H9 (cell line): ENCODE data around the gene UNK. TPM values are rescaled to one million over a fixed set of nuclear protein-coding genes. Genes with fewer than 3 reads are reported as not detected.

Experiments
- DNase-seq: peaks from one replicate; pipeline ENCODE4 v3.0.0-alpha.2; 2017
- H2AFZ ChIP-seq: one replicate; pipeline ENCODE4 v1.6.1; 2013; ENCODE audit warnings: mild to moderate bottlenecking, low read length, control low read depth, moderate library complexity
- H2AK5ac ChIP-seq: 2 replicates; pipeline ENCODE4 v1.6.1; 2013; ENCODE audit warnings: low read length, control low read depth, mixed read lengths; ENCODE audit not compliant: insufficient read length
- H2BK120ac ChIP-seq: one replicate; pipeline ENCODE4 v1.6.1; 2013; ENCODE audit warnings: low read depth, mild to moderate bottlenecking, low read length, control low read depth, inconsistent platforms; ENCODE audit not compliant: poor library complexity, severe bottlenecking
- H2BK12ac ChIP-seq: 2 replicates; pipeline ENCODE4 v1.6.1; 2013; ENCODE audit warnings: low read length, control low read depth, mixed read lengths, low read depth; ENCODE audit not compliant: insufficient read length
- H2BK15ac ChIP-seq: 2 replicates; pipeline ENCODE4 v1.6.1; 2013; ENCODE audit warnings: low read depth, low read length, control low read depth
- H2BK20ac ChIP-seq: one replicate; pipeline ENCODE4 v1.6.1; 2013; ENCODE audit warnings: low read depth, mild to moderate bottlenecking, low read length, control low read depth, inconsistent platforms; ENCODE audit not compliant: poor library complexity, severe bottlenecking
- H2BK5ac ChIP-seq: 2 replicates; pipeline ENCODE4 v1.6.1; 2013; ENCODE audit warnings: low read length, control low read depth, mixed read lengths; ENCODE audit not compliant: insufficient read length
- H3K14ac ChIP-seq: 2 replicates; pipeline ENCODE4 v1.6.1; 2013; ENCODE audit warnings: low read length, control low read depth; ENCODE audit not compliant: insufficient read depth
- H3K18ac ChIP-seq: 2 replicates; pipeline ENCODE4 v1.6.1; 2013; ENCODE audit warnings: low read depth, mild to moderate bottlenecking, mixed read lengths, low read length, control low read depth; ENCODE audit not compliant: insufficient read length
- H3K23ac ChIP-seq: 2 replicates; pipeline ENCODE4 v1.6.1; 2013; ENCODE audit warnings: low read length, control low read depth, mixed read lengths, low read depth; ENCODE audit not compliant: insufficient read length
- H3K23me2 ChIP-seq: 2 replicates; pipeline ENCODE4 v1.6.1; 2013; ENCODE audit warnings: low read depth, mild to moderate bottlenecking, mixed read lengths, low read length, control low read depth; ENCODE audit not compliant: insufficient read length, poor library complexity, severe bottlenecking
- H3K27ac ChIP-seq: 2 replicates; pipeline ENCODE4 v1.5.1; 2013; ENCODE audit warnings: low read length, control low read depth, mixed read lengths, low read depth; ENCODE audit not compliant: insufficient read length
- H3K27me3 ChIP-seq: 2 replicates; pipeline ENCODE4 v1.6.1; 2013; ENCODE audit warnings: low read length, control low read depth, inconsistent platforms; ENCODE audit not compliant: insufficient read depth
- H3K4ac ChIP-seq: 2 replicates; pipeline ENCODE4 v1.6.1; 2013; ENCODE audit warnings: low read depth, mild to moderate bottlenecking, control low read depth, inconsistent platforms, low read length, moderate library complexity
- H3K4me1 ChIP-seq: 2 replicates; pipeline ENCODE4 v1.6.1; 2013; ENCODE audit warnings: low read length, control low read depth, inconsistent platforms; ENCODE audit not compliant: insufficient read depth
- H3K4me2 ChIP-seq: 2 replicates; pipeline ENCODE4 v1.6.1; 2013; ENCODE audit warnings: low read length, control low read depth, mixed read lengths; ENCODE audit not compliant: insufficient read length, insufficient read depth
- H3K56ac ChIP-seq: 2 replicates; pipeline ENCODE4 v1.6.1; 2013; ENCODE audit warnings: low read depth, mild to moderate bottlenecking, mixed read lengths, low read length, control low read depth; ENCODE audit not compliant: insufficient read length
- H3K79me1 ChIP-seq: 2 replicates; pipeline ENCODE4 v1.6.1; 2013; ENCODE audit warnings: low read depth, mild to moderate bottlenecking, moderate library complexity, low read length, control low read depth, inconsistent platforms; ENCODE audit not compliant: insufficient read depth, poor library complexity, severe bottlenecking
- H3K79me2 ChIP-seq: 2 replicates; pipeline ENCODE4 v1.6.1; 2013; ENCODE audit warnings: low read length, control low read depth, inconsistent platforms; ENCODE audit not compliant: insufficient read depth
- H3K9ac ChIP-seq: 2 replicates; pipeline ENCODE4 v1.6.1; 2013; ENCODE audit warnings: low read length, control low read depth, mixed read lengths; ENCODE audit not compliant: insufficient read length; ENCODE audit errors: extremely low read depth
- H3K9me3 ChIP-seq: one replicate; pipeline ENCODE4 v1.6.1; 2013; ENCODE audit warnings: low read depth, low read length, inconsistent platforms; ENCODE audit not compliant: control insufficient read depth
- H3T11ph ChIP-seq: one replicate; pipeline ENCODE4 v1.6.1; 2013; ENCODE audit warnings: mild to moderate bottlenecking, low read length, control low read depth, inconsistent platforms
- H4K20me1 ChIP-seq: one replicate; pipeline ENCODE4 v1.6.1; 2013; ENCODE audit not compliant: control insufficient read depth, insufficient read length, insufficient read depth
- H4K5ac ChIP-seq: 2 replicates; pipeline ENCODE4 v1.6.1; 2013; ENCODE audit warnings: low read depth, mild to moderate bottlenecking, mixed read lengths, low read length, control low read depth; ENCODE audit not compliant: insufficient read length
- H4K8ac ChIP-seq: replicated peaks from 2 replicates; pipeline ENCODE4 v1.6.1; 2013; ENCODE audit warnings: low read length, control low read depth, mixed read lengths, low read depth; ENCODE audit not compliant: insufficient read length
- H4K91ac ChIP-seq: 2 replicates; pipeline ENCODE4 v1.6.1; 2013; ENCODE audit warnings: low read depth, mild to moderate bottlenecking, moderate library complexity, mixed read lengths, low read length, control low read depth; ENCODE audit not compliant: insufficient read length
- H3K27ac Mint-ChIP-seq, 3 experiments: 2 replicates in 2 of 3; 3 replicates in 1 of 3; pipeline ENCODE4 v1.8.0; 2020 to 2021; ENCODE audit warnings: mixed read lengths in 3 of 3, mild to moderate bottlenecking in 1 of 3, moderate library complexity in 1 of 3
- H3K27me3 Mint-ChIP-seq: 2 replicates; pipeline ENCODE4 v1.8.0; 2021; ENCODE audit warnings: low read depth, mild to moderate bottlenecking, moderate library complexity, mixed read lengths
- H3K36me3 Mint-ChIP-seq, 3 experiments: 2 replicates in 2 of 3; 3 replicates in 1 of 3; pipeline ENCODE4 v1.8.0; 2020 to 2021; ENCODE audit warnings: low read depth in 3 of 3, mixed read lengths in 3 of 3; ENCODE audit not compliant: insufficient read depth in 1 of 3
- H3K4me1 Mint-ChIP-seq, 2 experiments: 2 replicates each; pipeline ENCODE4 v1.8.0; 2020; ENCODE audit warnings: mixed read lengths in 2 of 2
- H3K4me3 Mint-ChIP-seq, 2 experiments: 2 replicates in 1 of 2; 3 replicates in 1 of 2; pipeline ENCODE4 v1.8.0; 2020 to 2021; ENCODE audit warnings: mild to moderate bottlenecking in 2 of 2, mixed read lengths in 2 of 2, moderate library complexity in 1 of 2
- H3K9me3 Mint-ChIP-seq, 2 experiments: 2 replicates in 1 of 2; 3 replicates in 1 of 2; pipeline ENCODE4 v1.8.0; 2020; ENCODE audit warnings: mild to moderate bottlenecking in 2 of 2, mixed read lengths in 2 of 2, moderate library complexity in 1 of 2
- CTCF ChIP-seq: fragments of 200-600 bp; sonication (generic); conservative IDR thresholded peaks from 3 replicates; pipeline ENCODE4 v1.8.0; 2021; ENCODE audit warnings: antibody characterized with exemption, mild to moderate bottlenecking
- WGBS: extraction: QIAGEN DNeasy Blood & Tissue Kit; methylation state at CpG from one replicate; pipeline ENCODE4 v1.1.7; 2013; ENCODE audit warnings: missing lambda C conversion rate, low lambda C conversion rate, mixed read lengths; ENCODE audit not compliant: insufficient read length; ENCODE audit errors: extremely low coverage; 5-methylcytosine and 5-hydroxymethylcytosine counted together
- total RNA-seq: library from RNA; stranded (reverse); gene quantifications from 2 replicates; pipeline ENCODE4 v1.2.1, GENCODE V29; 2021

UNK gene
- total RNA-seq, 1 experiment from 2014 or later: 36.4 TPM

DNA sequence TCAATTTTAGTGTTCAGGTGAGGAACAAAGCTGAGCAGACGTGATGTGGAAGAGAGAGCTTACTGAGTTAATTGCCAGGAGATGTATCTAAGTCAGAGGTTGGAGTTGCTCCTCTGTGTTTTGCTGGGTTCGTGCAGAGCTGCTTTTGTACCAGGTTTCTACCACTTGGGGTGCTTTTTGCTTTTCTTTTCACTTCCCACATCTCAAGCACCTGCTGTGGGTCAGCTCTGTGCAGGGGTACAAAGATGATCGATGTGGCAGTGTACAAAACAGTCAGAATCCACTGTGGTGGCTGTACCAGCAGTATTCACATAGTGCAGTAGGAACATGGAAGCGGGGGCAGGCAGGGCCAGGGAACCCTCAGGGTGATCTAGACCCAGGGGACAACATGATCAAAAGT lies 14.8 kb downstream of the UNK start:
- Histone ChIP-seq H3K79me1 (peaks cover 14% of the 10 kb centered on the region), H3K4me1 (no peaks in the 10 kb centered on the region), H4K20me1 (no peaks in the 10 kb centered on the region), H3K23me2 (no peaks in the 10 kb centered on the region), H2BK15ac (no peak overlapping the region), H2AK5ac (no peak overlapping the region), H3K4me2 (no peak overlapping the region), H3K56ac (no peak overlapping the region), H2BK20ac (no peak overlapping the region), H3T11ph (no peak overlapping the region), H3K9ac (no peak overlapping the region), H3K27ac (no peak overlapping the region), H4K8ac (no peak overlapping the region), H2AFZ (no peak overlapping the region), H2BK120ac (no peak overlapping the region), H3K14ac (no peak overlapping the region), H2BK5ac (no peak overlapping the region), H2BK12ac (no peak overlapping the region), H3K18ac (no peak overlapping the region), H3K4ac (no peak overlapping the region), H3K23ac (no peak overlapping the region), H4K5ac (no peak overlapping the region), H4K91ac (no peak overlapping the region), H3K9me3 (no peaks in the 10 kb centered on the region), H3K79me2 (peaks cover 5% of the 10 kb centered on the region; the same call in 1 of the 2 replicates), H3K27me3 (no peaks in the 10 kb centered on the region)
- Mint-ChIP-seq H3K27ac (peak overlapping the region in 1 of 3 experiments; percentile 55; a peak in 2 of 7 replicates), H3K27me3 (no peaks in the 10 kb centered on the region), H3K9me3 (no peaks in the 10 kb centered on the region), H3K36me3 (peaks cover 9 to 48% (median 34%) of the 10 kb centered on the region in 3 experiments; a peak in 6 of 7 replicates), H3K4me1 (no peaks in the 10 kb centered on the region), H3K4me3 (no peak overlapping the region)
- TF ChIP-seq CTCF: no peak
- no CpG with 5 or more reads among the region's 4 CpGs for WGBS
- DNase-seq: no peak
